NCI-H510A (cell line): ENCODE measurements around the gene ELP5.

Source experiments
- DNase-seq: peaks from one replicate; lab custom pipeline; 2025; lab: John Stamatoyannopoulos, UW

The ELP5 gene

DNA sequence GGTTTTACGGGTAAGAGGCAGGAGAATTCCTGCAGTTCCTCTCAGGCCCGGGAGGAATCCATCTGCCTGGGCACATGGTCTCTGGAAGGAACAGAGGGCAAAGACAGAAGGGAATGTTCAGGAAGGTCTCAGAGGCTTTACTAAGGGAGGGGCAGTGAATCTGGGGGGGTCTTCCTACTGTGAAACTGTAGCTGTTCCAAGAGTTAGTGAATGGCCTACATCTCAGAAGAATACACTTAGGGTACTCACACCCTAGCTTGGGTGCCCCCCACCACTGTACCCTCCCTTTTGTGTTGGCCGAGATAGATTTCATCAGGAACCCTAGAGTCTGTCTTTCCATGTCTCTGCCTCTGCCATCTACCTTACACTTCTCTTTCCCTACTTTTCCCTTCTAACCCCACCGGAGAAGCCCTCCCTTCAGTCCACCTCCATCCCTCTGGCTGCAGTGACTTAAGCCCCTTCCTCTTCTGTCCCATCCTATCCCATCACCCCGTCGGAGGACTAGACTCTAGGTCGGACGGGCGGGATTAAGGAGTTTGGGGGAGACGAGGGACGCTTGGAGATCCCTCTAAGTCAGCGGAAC, 32.7 kb upstream of the ELP5 start:
- no peak for DNase-seq

DNA sequence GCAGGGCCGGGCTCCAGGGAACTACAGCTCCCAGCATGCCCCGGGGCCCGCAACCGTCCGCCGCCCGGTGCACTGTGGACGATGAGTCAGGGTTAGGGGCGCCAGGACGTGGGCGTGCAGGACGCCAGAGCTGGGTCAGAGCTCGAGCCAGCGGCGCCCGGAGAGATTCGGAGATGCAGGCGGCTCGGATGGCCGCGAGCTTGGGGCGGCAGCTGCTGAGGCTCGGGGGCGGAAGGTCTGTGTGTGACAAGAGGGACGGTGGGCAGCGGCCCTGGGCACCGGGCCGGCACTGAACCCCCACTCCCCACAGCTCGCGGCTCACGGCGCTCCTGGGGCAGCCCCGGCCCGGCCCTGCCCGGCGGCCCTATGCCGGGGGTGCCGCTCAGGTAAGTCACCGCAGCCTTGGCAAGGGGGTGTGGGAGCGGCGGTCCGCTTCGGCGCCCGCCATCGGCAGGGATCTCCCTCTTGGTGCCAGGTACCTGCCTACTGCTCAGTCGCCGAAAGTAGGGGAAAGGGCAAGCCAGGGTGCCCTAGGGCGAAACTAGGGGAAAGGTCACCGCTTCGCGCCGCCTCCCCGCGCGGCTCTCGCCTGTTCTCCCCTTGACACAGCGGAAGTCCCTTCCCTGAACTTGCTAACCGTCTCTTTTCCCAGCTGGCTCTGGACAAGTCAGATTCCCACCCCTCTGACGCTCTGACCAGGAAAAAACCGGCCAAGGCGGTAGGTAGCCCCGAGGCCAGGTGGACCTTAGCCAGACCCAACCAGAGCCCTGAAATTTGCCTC, 32.0 kb upstream of the ELP5 start, which contains the start of the genes ACADVL and DLG4:
Gene ACADVL, plus strand, starts transcription at position 127 of the 781 bp plus-strand sequence. Its CDS starts 47 bp downstream, at position 174.
Gene DLG4, minus strand, starts transcription at position 25 of the 781 bp plus-strand sequence.
- peak; percentile 79 for DNase-seq

GRCh38 chr17:7220593-7221277, 31.3 kb upstream of the ELP5 start:
- DNase-seq, result peak; percentile 43

- DNase-seq, result no peak
Measured at GRCh38 chr17:7221278-7222092, 30.5 kb upstream of the ELP5 start.

DNA sequence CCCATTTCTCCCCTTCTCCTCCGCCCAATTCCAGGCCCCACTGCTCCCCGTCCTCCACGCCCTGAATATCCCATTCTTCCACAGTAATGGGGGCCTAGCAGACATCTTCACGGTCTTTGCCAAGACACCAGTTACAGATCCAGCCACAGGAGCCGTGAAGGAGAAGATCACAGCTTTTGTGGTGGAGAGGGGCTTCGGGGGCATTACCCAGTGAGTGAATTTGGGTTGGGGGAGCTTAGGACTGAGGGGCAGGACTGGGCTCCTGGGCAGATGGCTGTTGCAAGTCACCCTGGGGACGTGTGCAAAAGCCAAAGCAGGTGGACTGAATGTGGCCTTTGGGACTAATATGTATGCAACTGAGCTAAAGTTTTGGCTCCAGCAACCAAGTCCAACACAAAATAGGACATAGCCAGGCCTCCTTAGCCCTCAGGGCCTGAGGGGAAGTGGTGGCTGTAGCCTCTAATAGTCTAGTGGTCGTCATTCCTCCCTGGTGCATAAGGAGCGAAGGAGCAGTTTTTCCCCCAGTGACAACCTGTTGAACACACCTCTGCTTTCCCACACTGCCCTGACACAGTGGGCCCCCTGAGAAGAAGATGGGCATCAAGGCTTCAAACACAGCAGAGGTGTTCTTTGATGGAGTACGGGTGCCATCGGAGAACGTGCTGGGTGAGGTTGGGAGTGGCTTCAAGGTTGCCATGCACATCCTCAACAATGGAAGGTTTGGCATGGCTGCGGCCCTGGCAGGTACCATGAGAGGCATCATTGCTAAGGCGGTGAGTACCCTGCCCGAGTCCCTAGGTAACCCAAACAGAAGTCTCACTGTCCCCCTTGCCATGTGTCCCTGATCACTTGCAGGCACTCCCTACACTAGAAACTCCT, 29.7 kb upstream of the ELP5 start:
- no peak for DNase-seq

DNA sequence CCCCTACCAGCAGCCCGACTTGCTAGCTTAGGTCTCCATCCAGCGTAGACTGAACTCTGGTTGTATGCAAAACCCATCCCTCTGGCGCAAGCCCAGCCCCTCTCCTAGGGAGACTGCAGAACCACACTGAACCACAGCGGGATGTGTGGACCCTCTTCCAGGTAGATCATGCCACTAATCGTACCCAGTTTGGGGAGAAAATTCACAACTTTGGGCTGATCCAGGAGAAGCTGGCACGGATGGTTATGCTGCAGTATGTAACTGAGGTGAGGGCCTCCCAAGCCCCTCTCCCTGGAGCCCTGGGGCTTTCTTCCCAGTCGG, 29.1 kb upstream of the ELP5 start:
- no peak for DNase-seq

DNA sequence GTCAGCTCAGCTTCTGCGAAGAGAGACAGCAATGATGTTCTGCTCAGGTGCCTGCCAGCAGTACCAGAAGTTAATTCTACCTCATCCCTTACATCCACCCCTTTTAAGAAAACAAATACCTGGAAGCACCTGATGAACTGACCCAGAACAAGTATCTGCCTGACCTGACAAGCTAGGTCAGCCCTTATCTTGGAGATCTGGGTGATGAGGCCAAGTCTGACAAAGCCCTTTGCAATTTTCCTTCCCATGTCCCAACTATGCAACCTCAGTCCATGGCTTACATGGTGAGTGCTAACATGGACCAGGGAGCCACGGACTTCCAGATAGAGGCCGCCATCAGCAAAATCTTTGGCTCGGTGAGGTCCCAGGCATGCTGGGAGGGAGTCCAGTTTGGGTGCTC, 28.6 kb upstream of the ELP5 start:
- DNase-seq, result no peak

- DNase-seq, result no peak
Measured at GRCh38 chr17:7224110-7224509, 27.9 kb upstream of the ELP5 start.

DNA sequence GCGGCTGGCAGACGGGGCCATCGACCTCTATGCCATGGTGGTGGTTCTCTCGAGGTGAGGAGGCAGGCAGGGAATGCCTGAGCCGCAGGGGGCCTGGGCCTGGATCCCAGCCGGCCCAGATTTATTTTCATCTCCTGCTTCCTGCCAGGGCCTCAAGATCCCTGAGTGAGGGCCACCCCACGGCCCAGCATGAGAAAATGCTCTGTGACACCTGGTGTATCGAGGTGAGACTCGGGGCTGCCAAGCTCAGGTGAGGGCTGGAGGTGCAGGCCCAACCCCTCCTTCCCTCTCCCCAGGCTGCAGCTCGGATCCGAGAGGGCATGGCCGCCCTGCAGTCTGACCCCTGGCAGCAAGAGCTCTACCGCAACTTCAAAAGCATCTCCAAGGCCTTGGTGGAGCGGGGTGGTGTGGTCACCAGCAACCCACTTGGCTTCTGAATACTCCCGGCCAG, 27.3 kb upstream of the ELP5 start:
- no peak for DNase-seq

DNA sequence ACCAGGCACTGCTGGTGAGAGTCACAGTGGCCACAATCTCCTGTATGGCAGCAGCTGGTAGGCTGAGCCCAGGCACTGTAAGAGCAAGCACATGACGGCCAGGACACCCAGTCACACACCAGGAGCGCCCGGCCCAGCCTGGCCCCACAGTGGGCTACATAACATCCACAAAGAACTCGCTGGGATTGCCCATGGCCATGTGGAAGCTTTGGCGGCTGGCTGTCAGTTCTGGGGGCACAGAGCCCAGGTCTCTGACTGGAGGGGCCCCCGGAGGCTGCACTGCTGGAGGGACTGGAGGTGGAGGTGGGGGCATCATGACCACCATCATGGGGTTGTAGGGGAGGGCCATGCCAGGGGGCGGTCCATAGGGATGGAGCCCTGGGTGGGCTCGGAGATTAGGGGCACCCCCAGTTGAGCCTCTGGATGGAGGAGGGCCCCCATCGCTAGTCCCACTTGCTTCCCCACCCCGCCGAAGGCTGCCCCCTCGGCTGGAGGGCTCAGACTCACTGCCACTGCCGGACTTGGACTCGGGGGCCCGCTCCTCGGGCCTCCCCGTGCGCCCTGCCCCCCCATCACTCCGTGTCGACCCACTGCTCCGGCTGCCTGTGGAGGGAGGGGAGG, 26.2 kb upstream of the ELP5 start:
- no peak for DNase-seq

GRCh38 chr17:7226721-7227710, 25.0 kb upstream of the ELP5 start:
- DNase-seq, result no peak

DNA sequence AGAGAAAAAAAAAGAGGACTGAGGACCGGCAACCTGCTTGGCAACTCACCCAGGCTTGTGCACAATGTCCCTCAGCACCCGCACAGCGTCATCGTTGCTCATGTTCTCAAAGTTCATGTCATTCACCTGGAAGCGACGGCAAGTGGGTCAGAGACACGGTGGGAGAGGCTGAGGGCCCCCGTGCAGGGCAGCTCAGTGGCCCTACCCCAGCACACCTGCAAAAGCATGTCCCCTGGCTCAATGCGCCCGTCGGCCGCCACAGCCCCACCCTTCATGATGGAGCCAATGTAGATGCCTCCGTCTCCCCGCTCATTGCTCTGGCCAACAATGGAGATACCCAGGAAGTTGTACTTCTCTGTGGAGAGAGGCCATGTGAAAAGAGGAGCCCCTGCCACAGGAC, 23.1 kb upstream of the ELP5 start:
- DNase-seq, result no peak

DNA sequence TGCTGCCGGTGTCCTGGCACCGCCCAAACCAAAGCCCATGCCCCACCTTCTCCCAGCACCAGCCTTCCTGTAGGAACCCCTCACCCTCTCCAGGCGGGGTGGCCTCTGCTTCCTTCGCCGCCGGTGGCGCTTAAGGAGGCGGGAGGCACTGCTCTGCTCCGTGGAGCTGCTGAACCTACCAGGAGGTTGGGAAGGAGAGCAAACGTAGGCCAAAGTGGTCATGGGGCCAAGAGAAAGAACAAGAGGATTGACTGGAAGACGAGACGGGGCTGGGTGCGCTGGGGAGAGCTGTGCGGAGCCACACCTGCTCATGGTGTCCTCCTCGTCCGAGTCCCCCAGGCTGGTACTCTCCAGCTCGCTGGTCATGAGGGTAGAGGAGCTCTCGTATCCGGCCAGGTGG, 22.5 kb upstream of the ELP5 start:
- no peak for DNase-seq

- DNase-seq, result no peak
Measured at GRCh38 chr17:7232114-7232513, 19.9 kb upstream of the ELP5 start.

DNA sequence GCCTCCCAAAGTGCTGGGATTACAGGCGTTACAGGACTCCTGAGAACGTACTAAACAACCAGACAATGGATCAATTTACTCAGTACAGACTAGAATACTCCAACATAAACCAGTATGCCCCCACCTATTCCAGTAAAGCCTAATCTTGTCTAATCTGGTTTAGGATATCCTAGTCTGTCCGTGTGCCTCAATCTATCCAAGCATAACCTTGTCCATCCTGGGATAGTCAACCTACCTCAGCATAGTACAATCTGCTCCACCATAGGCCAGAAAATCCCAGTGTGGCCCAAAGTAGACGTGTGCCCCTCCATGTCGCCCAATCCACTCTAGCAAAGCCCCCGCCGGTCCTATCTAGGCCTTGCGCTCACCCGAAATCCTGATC, 18.3 kb upstream of the ELP5 start:
- DNase-seq, result no peak

- DNase-seq, result peak; percentile 88
Measured at GRCh38 chr17:7234083-7234951, 17.7 kb upstream of the ELP5 start, which contains the start of gene DVL2. TSS of gene DVL2 (minus strand) at chr17:7234517. CDS start at chr17:7234262, 255 bp downstream.

GRCh38 chr17:7235693-7236665, 16.0 kb upstream of the ELP5 start:
- no peak for DNase-seq
